ENCODE data around the gene BICD2.

The BICD2 gene

DNA sequence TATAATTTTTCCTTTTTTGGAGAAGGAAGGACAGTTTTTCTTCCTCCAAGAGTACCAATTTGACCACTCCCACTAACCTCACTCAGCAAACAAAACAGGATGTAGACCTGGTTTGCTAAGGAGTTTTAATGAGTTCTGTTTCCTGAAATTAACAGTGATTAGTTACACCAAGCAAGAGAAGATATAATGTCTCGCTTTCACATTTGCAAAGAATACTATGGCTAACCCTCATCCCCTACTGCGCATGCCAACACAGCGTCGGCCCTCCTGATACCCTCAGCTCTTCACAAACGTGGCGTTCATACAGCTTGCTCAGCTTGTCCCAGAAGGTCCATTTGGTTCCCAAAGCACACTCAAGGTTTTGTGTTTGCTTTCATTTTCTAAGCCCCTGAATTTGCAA lies 52.8 kb downstream of the BICD2 start:
- Histone ChIP-seq H3K4me3 (ENCODE audit: low read depth in 1 of 2, low read length in 1 of 2) (no peak overlapping the region), H3K27ac (peak overlapping the region; percentile 79), H3K36me3 (peaks cover 72% of the 10 kb centered on the region)

DNA sequence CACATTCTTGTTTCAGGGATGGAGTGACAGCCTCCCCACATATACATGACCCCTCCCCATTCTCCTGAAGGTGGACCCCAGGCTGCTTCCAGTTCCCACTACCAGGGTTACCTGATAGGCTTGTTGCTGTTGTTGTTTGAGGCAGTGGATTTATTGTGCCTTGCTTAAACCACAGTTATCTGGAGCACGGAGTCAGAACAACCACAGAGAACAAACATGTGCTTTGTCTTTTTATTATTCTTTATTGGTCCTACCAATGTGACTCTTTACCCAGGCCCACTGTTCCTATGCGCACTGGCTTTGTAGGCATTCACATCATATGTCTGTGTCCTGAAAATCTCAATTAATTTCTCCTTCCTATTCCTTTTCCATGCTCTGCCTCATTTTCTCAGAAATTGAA lies 53.5 kb downstream of the BICD2 start:
- H3K27ac ChIP-seq, result peak overlapping the region; percentile 79
- H3K36me3 ChIP-seq, result peaks cover 65% of the 10 kb centered on the region
- H3K27me3 ChIP-seq, result no peaks in the 10 kb centered on the region
- H3K4me1 ChIP-seq (ENCODE audit: control insufficient read depth in 1 of 2, insufficient read depth in 1 of 2, low read depth in 1 of 2, low read length in 1 of 2), result peaks cover 14 to 15% of the 10 kb centered on the region in 2 experiments
- H3K4me3 ChIP-seq (ENCODE audit: low read depth in 1 of 2, low read length in 1 of 2), result no peak overlapping the region
- TF ChIP-seq, protein P1, sequence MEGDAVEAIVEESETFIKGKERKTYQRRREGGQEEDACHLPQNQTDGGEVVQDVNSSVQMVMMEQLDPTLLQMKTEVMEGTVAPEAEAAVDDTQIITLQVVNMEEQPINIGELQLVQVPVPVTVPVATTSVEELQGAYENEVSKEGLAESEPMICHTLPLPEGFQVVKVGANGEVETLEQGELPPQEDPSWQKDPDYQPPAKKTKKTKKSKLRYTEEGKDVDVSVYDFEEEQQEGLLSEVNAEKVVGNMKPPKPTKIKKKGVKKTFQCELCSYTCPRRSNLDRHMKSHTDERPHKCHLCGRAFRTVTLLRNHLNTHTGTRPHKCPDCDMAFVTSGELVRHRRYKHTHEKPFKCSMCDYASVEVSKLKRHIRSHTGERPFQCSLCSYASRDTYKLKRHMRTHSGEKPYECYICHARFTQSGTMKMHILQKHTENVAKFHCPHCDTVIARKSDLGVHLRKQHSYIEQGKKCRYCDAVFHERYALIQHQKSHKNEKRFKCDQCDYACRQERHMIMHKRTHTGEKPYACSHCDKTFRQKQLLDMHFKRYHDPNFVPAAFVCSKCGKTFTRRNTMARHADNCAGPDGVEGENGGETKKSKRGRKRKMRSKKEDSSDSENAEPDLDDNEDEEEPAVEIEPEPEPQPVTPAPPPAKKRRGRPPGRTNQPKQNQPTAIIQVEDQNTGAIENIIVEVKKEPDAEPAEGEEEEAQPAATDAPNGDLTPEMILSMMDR (IDR thresholded peaks at IDR 0.05), result no peak
- no peaks in the 10 kb centered on the region for H3K9me3 ChIP-seq

More for the DNA sequence above, 52.8 kb downstream of the BICD2 start:
- H3K27me3 ChIP-seq, result no peaks in the 10 kb centered on the region
- H3K9me3 ChIP-seq, result no peaks in the 10 kb centered on the region
- TF ChIP-seq, protein P1 (IDR thresholded peaks at IDR 0.05), result no peak
- H3K4me1 ChIP-seq (ENCODE audit: control insufficient read depth in 1 of 2, insufficient read depth in 1 of 2, low read depth in 1 of 2, low read length in 1 of 2), result peaks cover 14 to 15% of the 10 kb centered on the region in 2 experiments

DNA sequence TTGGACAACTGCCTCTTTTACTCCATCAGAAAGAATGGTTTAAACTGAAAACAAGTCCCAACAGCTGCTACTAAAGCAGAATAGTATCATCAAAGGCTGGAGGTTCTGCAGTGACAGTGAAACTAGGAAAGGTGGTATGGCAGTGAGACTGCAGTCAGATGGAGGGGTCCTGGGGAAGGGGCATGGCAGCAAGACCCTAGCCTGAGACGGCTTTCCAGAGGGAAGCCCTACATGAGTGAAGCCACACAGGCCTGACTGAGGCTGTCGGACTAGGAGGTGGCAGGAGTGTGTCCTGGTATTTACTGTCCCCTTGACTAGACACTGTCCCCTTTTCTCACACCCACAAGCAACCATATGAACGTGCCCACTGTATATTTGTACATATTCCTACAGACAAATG lies 54.3 kb downstream of the BICD2 start:
- no peak overlapping the region for H3K27ac ChIP-seq
- peaks cover 57% of the 10 kb centered on the region for H3K36me3 ChIP-seq
- no peaks in the 10 kb centered on the region for H3K27me3 ChIP-seq
- no peaks in the 10 kb centered on the region for H3K9me3 ChIP-seq
- no peak overlapping the region for H3K4me3 ChIP-seq (ENCODE audit: low read depth in 1 of 2, low read length in 1 of 2)
- H3K4me1 ChIP-seq (ENCODE audit: control insufficient read depth in 1 of 2, insufficient read depth in 1 of 2, low read depth in 1 of 2, low read length in 1 of 2), result peaks cover 14 to 15% of the 10 kb centered on the region in 2 experiments
- TF ChIP-seq, protein P1 (IDR thresholded peaks at IDR 0.05), result no peak

DNA sequence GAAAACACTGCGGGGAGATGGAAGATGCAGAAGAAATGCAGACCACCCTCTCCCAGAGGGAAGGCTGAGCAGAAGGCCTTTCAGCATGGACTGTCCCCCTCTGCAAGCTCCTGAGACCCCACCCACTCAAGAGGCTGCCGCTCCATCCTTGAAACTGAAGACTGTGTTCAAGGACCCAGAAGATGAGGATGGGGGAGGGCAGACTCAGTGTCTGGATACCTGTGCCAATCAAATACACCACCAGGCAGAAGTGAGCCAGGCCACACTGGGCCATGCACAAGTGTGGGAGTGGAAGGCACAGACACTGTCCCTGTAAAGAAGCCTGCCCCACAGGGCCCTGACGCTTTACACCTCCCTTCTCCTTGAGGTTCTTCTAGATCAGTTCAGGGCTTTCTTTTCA lies 54.7 kb downstream of the BICD2 start:
- Histone ChIP-seq H3K4me1 (ENCODE audit: control insufficient read depth in 1 of 2, insufficient read depth in 1 of 2, low read depth in 1 of 2, low read length in 1 of 2) (peaks cover 14 to 15% of the 10 kb centered on the region in 2 experiments), H3K4me3 (ENCODE audit: low read depth in 1 of 2, low read length in 1 of 2) (no peak overlapping the region), H3K27me3 (no peaks in the 10 kb centered on the region), H3K9me3 (no peaks in the 10 kb centered on the region), H3K36me3 (peaks cover 53% of the 10 kb centered on the region), H3K27ac (no peak overlapping the region)
- TF ChIP-seq, protein P1 (IDR thresholded peaks at IDR 0.05), result no peak

DNA sequence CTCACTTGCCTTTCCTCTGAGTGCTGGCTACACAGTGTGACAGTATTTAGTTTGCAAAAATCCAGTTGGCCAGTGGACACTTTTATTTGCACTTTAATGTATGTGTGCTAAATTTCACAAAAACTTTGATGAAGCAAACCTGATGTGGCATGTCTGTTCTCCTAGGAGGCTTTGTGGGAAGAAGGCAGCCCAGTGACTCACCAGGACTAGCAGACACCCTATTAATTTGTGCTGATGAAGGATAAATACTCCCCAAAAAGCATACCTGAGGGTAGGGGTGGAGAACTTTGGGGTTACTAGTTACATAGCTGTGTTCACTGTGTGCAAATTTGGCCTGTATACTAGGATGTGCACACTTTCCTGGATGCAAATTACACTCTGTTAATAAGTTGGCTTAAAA lies 55.4 kb downstream of the BICD2 start:
- H3K27me3 ChIP-seq, result no peaks in the 10 kb centered on the region
- no peak overlapping the region for H3K27ac ChIP-seq
- TF ChIP-seq, protein P1 (IDR thresholded peaks at IDR 0.05), result no peak
- no peak overlapping the region for H3K4me3 ChIP-seq (ENCODE audit: low read depth in 1 of 2, low read length in 1 of 2)
- peaks cover 14 to 15% of the 10 kb centered on the region in 2 experiments for H3K4me1 ChIP-seq (ENCODE audit: control insufficient read depth in 1 of 2, insufficient read depth in 1 of 2, low read depth in 1 of 2, low read length in 1 of 2)
- no peaks in the 10 kb centered on the region for H3K9me3 ChIP-seq
- H3K36me3 ChIP-seq, result peaks cover 46% of the 10 kb centered on the region

DNA sequence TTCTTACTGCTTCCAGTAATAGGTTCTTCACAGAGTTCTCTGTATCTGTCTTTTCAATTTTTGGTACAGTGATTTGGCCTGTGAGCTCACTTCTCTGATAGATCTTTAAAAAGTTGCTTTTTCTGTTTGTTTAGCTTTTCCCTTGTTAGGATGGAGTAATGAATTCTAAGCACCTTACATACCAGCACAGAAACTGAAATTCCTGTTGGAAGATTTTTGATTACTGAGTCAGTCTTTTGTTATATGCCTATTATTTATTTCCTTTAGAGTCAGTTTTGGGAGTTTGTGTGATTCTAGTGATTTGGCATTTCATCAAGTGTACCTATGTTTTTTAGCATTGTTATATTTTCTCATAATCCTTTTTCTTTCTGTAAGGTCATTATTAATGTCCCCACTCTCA lies 57.1 kb downstream of the BICD2 start:
- TF ChIP-seq, protein P1 (IDR thresholded peaks at IDR 0.05), result no peak
- peaks cover 29% of the 10 kb centered on the region for H3K36me3 ChIP-seq
- no peaks in the 10 kb centered on the region for H3K27me3 ChIP-seq
- no peak overlapping the region for H3K27ac ChIP-seq
- no peak overlapping the region for H3K4me3 ChIP-seq (ENCODE audit: low read depth in 1 of 2, low read length in 1 of 2)
- peaks cover 13 to 15% of the 10 kb centered on the region in 2 experiments for H3K4me1 ChIP-seq (ENCODE audit: control insufficient read depth in 1 of 2, insufficient read depth in 1 of 2, low read depth in 1 of 2, low read length in 1 of 2)
- H3K9me3 ChIP-seq, result no peaks in the 10 kb centered on the region
